HepG2 (cell line): Measurements from ENCODE around the gene PEMT. TPM values are rescaled to one million over a fixed set of nuclear protein-coding genes. Genes with fewer than 3 reads are reported as not detected.

Source experiments
- HNRNPK ChIP-seq: fragments of 200-400 bp; formaldehyde crosslinking; IDR thresholded peaks from 2 replicates; pipeline ENCODE4 v1.6.1; 2018; ENCODE audit warnings: low read length, low read depth, moderate library complexity, mild to moderate bottlenecking; ENCODE audit not compliant: poor library complexity, severe bottlenecking
- MYC ChIP-seq: sonication (generic); formaldehyde crosslinking; IDR thresholded peaks from 2 replicates; pipeline ENCODE4 v1.9.0; 2021; ENCODE audit warnings: missing genetic modification reagents, borderline replicate concordance
- POLR2A ChIP-seq, 2 experiments: IDR thresholded peaks; 2 replicates each; pipeline ENCODE4 v1.6.1; 2011; ENCODE audit warnings: low read depth in 2 of 2, low read length in 2 of 2, mild to moderate bottlenecking in 1 of 2, moderate library complexity in 1 of 2; ENCODE audit not compliant: insufficient read depth in 1 of 2
- PRMT3 ChIP-seq: sonication (generic); formaldehyde crosslinking; IDR thresholded peaks from 2 replicates; pipeline ENCODE4 v1.8.1; 2022; ENCODE audit warnings: low read depth, mild to moderate bottlenecking, moderate library complexity, missing genetic modification reagents, borderline replicate concordance
- REL ChIP-seq: sonication (generic); formaldehyde crosslinking; conservative IDR thresholded peaks from 2 replicates; pipeline ENCODE4 v1.8.0; 2022; ENCODE audit warnings: mild to moderate bottlenecking, missing genetic modification reagents, moderate library complexity
- RFX5 ChIP-seq: IDR thresholded peaks from 2 replicates; pipeline ENCODE4 v1.6.1; 2011; ENCODE audit warnings: low read depth, low read length, improper control_type of control experiment
- SOX13 ChIP-seq, 3 experiments: fragments of 450-650 bp in 1 of 3; sonication (generic) in 1 of 3; formaldehyde crosslinking in 1 of 3; IDR thresholded peaks in 2 of 3; conservative IDR thresholded peaks in 1 of 3; 2 replicates each; pipeline versions ENCODE4 v1.5.0 to v1.6.1; 2016 to 2020; ENCODE audit warnings: antibody characterized with exemption in 1 of 3, mild to moderate bottlenecking in 1 of 3, missing compliant biosample characterization in 1 of 3, missing genetic modification reagents in 1 of 3, moderate library complexity in 1 of 3
- THAP8 ChIP-seq: sonication (generic); formaldehyde crosslinking; IDR thresholded peaks from 2 replicates; pipeline ENCODE4 v1.5.1; 2020; ENCODE audit warnings: missing genetic modification reagents, mild to moderate bottlenecking, borderline replicate concordance
- ZEB1 ChIP-seq: IDR thresholded peaks from 2 replicates; pipeline ENCODE4 v1.6.1; 2012; ENCODE audit warnings: mild to moderate bottlenecking, low read depth, inconsistent platforms; ENCODE audit not compliant: insufficient replicate concordance
- ZFP62 ChIP-seq: sonication (generic); formaldehyde crosslinking; IDR thresholded peaks from 2 replicates; pipeline ENCODE4 v1.4.0; 2020; ENCODE audit warnings: missing genetic modification reagents
- ZMAT5 ChIP-seq: sonication (generic); formaldehyde crosslinking; IDR thresholded peaks from 2 replicates; pipeline ENCODE4 v1.5.0; 2020; ENCODE audit warnings: mild to moderate bottlenecking, low read depth, missing genetic modification reagents, borderline replicate concordance
- ZNF20 ChIP-seq: sonication (generic); formaldehyde crosslinking; IDR thresholded peaks from 2 replicates; pipeline ENCODE4 v1.4.0; 2020; ENCODE audit warnings: mild to moderate bottlenecking, moderate library complexity, missing genetic modification reagents
- ZNF274 ChIP-seq: sonication (generic); formaldehyde crosslinking; IDR thresholded peaks from 2 replicates; pipeline ENCODE4 v1.5.1; 2020; ENCODE audit warnings: mild to moderate bottlenecking, missing genetic modification reagents
- ZNF296 ChIP-seq: sonication (generic); formaldehyde crosslinking; conservative IDR thresholded peaks from 2 replicates; pipeline ENCODE4 v1.5.0; 2020; ENCODE audit warnings: mild to moderate bottlenecking, missing genetic modification reagents
- ZNF335 ChIP-seq: sonication (generic); formaldehyde crosslinking; IDR thresholded peaks from 2 replicates; pipeline ENCODE4 v1.4.0; 2020; ENCODE audit warnings: missing genetic modification reagents
- ZNF558 ChIP-seq: sonication (generic); formaldehyde crosslinking; IDR thresholded peaks from 2 replicates; pipeline ENCODE4 v1.9.0; 2022; ENCODE audit warnings: mild to moderate bottlenecking, missing genetic modification reagents, borderline replicate concordance
- ZNF766 ChIP-seq: sonication (generic); formaldehyde crosslinking; IDR thresholded peaks from 2 replicates; pipeline ENCODE4 v1.5.0; 2020; ENCODE audit warnings: missing genetic modification reagents, borderline replicate concordance
- ZNF773 ChIP-seq: sonication (generic); formaldehyde crosslinking; IDR thresholded peaks from 2 replicates; pipeline ENCODE4 v1.4.0; 2020; ENCODE audit warnings: missing genetic modification reagents, borderline replicate concordance
- ZNF816 ChIP-seq: sonication (generic); formaldehyde crosslinking; IDR thresholded peaks from 2 replicates; pipeline ENCODE4 v1.8.0; 2022; ENCODE audit warnings: missing genetic modification reagents, mild to moderate bottlenecking, borderline replicate concordance
- polyA plus RNA-seq, 8 experiments: library from polyadenylated mRNA; depleted of rRNA in 3 of 8; stranded (reverse) in 7 of 8; unstranded in 1 of 8; fragments of >200 nt; fragmentation: Illumina TruSeq in 4 of 8; extraction: Trizol in 4 of 8; gene quantifications; 2 replicates each; pipeline versions ENCODE4 v1.2.1 to v1.2.3, GENCODE V29; 2011 to 2016; ENCODE audit warnings: low read depth in 4 of 8, missing spikeins in 1 of 8, mixed read lengths in 1 of 8; ENCODE audit not compliant: insufficient read depth in 1 of 8
- total RNA-seq, 5 experiments: library from RNA; depleted of rRNA; stranded (reverse); fragments of >200 nt; fragmentation: Illumina TruSeq; extraction: Trizol; gene quantifications; 2 replicates each; pipeline ENCODE4 v1.2.3, GENCODE V29; 2016; ENCODE audit warnings: low read depth in 1 of 5
- TF ChIP-seq, protein P1 (sequence below): sonication (generic); formaldehyde crosslinking; IDR thresholded peaks from 2 replicates; pipeline ENCODE4 v1.5.1; 2020; ENCODE audit warnings: missing genetic modification reagents, mild to moderate bottlenecking, borderline replicate concordance
- TF ChIP-seq, protein P2 (sequence below): sonication (generic); formaldehyde crosslinking; IDR thresholded peaks from 2 replicates; pipeline ENCODE4 v1.4.0; 2020; ENCODE audit warnings: missing genetic modification reagents
- TF ChIP-seq, protein P3 (sequence below): sonication (generic); formaldehyde crosslinking; IDR thresholded peaks from 2 replicates; pipeline ENCODE4 v1.4.0; 2020; ENCODE audit warnings: mild to moderate bottlenecking, missing genetic modification reagents, borderline replicate concordance

The PEMT gene
- total and polyA plus RNA-seq, 2 of the 13 experiments (the other 11 are each of a cell fraction or from before 2014, with no cell fraction given) = 31.7 to 43.6 TPM

- TF ChIP-seq, protein P1, sequence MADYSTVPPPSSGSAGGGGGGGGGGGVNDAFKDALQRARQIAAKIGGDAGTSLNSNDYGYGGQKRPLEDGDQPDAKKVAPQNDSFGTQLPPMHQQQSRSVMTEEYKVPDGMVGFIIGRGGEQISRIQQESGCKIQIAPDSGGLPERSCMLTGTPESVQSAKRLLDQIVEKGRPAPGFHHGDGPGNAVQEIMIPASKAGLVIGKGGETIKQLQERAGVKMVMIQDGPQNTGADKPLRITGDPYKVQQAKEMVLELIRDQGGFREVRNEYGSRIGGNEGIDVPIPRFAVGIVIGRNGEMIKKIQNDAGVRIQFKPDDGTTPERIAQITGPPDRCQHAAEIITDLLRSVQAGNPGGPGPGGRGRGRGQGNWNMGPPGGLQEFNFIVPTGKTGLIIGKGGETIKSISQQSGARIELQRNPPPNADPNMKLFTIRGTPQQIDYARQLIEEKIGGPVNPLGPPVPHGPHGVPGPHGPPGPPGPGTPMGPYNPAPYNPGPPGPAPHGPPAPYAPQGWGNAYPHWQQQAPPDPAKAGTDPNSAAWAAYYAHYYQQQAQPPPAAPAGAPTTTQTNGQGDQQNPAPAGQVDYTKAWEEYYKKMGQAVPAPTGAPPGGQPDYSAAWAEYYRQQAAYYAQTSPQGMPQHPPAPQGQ (CRISPR knock-in tag) = no peak
- TF ChIP-seq ZNF20 (no peak), ZNF816 (CRISPR knock-in tag) (no peak), ZNF296 (peak; percentile 90), HNRNPK (no peak), ZEB1 (no peak), THAP8 (no peak), POLR2A (IDR thresholded peaks at IDR 0.05; ENCODE audit: insufficient read depth in 1 of 2, low read depth in 2 of 2, low read length in 2 of 2) (peak; percentile 44 to 54; a peak in 3 of 4 replicates), ZNF766 (no peak), ZNF335 (CRISPR knock-in tag) (0 out of 2 replicates have a peak, but pooled peaks have one; percentile 30), ZNF558 (CRISPR knock-in tag) (0 out of 2 replicates have a peak, but pooled peaks have one; percentile 45), RFX5 (no peak), MYC (CRISPR knock-in tag) (peak; percentile 64; the same call in 1 of the 2 replicates), ZNF274 (no peak), ZFP62 (CRISPR knock-in tag) (no peak), PRMT3 (no peak), SOX13 (IDR thresholded peaks at IDR 0.05) (no peak), SOX13 (CRISPR knock-in tag; conservative IDR thresholded peaks at IDR 0.05 in 1 of 2, IDR thresholded peaks at IDR 0.05 in 1 of 2) (peak in 1 of 2 experiments; percentile 48; a peak in 1 of 4 replicates), ZMAT5 (CRISPR knock-in tag) (no peak), REL (CRISPR knock-in tag) (no peak), ZNF773 (no peak)
- TF ChIP-seq, protein P2, sequence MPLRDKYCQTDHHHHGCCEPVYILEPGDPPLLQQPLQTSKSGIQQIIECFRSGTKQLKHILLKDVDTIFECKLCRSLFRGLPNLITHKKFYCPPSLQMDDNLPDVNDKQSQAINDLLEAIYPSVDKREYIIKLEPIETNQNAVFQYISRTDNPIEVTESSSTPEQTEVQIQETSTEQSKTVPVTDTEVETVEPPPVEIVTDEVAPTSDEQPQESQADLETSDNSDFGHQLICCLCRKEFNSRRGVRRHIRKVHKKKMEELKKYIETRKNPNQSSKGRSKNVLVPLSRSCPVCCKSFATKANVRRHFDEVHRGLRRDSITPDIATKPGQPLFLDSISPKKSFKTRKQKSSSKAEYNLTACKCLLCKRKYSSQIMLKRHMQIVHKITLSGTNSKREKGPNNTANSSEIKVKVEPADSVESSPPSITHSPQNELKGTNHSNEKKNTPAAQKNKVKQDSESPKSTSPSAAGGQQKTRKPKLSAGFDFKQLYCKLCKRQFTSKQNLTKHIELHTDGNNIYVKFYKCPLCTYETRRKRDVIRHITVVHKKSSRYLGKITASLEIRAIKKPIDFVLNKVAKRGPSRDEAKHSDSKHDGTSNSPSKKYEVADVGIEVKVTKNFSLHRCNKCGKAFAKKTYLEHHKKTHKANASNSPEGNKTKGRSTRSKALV = no peak
- TF ChIP-seq, protein P3, sequence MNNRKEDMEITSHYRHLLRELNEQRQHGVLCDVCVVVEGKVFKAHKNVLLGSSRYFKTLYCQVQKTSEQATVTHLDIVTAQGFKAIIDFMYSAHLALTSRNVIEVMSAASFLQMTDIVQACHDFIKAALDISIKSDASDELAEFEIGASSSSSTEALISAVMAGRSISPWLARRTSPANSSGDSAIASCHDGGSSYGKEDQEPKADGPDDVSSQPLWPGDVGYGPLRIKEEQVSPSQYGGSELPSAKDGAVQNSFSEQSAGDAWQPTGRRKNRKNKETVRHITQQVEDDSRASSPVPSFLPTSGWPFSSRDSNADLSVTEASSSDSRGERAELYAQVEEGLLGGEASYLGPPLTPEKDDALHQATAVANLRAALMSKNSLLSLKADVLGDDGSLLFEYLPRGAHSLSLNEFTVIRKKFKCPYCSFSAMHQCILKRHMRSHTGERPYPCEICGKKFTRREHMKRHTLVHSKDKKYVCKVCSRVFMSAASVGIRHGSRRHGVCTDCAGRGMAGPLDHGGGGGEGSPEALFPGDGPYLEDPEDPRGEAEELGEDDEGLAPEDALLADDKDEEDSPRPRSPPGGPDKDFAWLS (CRISPR knock-in tag) = no peak
Measured at GRCh38 chr17:17572010-17572785, 19.3 kb downstream of the PEMT start (continued).
